Measurements from ENCODE around the gene USP40. TPM values are rescaled to one million over a fixed set of nuclear protein-coding genes. Genes with fewer than 3 reads are reported as not detected.

Gene USP40
- total and polyA plus RNA-seq, 9 donors = 18.0 to 44.6 (median 36.1) TPM

DNA sequence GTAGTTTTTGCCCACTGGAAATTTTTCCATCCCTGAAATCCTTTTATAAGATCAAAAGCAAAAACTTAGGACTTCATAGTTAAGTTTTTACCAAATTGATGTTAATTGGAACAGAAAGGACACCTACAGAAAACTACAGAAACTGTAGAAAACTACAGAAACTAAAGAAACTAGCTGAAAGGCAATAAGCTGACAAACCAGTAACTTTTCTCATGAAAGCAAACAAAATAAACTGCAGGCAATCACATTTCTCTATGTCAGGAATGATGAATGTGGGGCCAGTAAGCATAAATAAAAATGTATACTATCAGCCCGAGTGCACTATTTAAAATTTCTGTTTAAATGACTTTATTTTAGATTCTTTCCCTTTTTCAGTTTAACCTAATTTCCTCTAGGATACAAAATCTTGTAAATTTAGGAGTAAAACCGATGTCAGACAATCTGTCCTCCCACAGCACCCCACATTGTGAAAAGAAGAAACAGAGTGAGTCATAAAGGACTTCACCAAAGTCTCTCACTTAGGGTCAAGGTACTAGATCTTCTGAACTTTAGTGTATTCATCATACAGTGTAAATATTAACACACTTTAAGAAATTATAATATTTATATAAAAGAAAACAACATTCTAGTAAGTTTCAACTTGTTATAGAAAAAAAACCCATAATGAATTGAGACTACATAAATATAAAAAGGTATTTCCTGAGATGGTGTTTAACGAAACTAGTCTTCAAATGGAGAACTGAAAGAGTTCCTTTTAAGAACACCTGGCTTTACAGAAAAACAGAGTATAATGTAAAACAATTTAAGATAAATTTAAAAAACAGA is 46.6 kb downstream of the USP40 start:
- no peak for TF ChIP-seq POLR2A (IDR thresholded peaks at IDR 0.05)
- no peak for TF ChIP-seq EP300 (IDR thresholded peaks at IDR 0.05)
- TF ChIP-seq, protein P1, sequence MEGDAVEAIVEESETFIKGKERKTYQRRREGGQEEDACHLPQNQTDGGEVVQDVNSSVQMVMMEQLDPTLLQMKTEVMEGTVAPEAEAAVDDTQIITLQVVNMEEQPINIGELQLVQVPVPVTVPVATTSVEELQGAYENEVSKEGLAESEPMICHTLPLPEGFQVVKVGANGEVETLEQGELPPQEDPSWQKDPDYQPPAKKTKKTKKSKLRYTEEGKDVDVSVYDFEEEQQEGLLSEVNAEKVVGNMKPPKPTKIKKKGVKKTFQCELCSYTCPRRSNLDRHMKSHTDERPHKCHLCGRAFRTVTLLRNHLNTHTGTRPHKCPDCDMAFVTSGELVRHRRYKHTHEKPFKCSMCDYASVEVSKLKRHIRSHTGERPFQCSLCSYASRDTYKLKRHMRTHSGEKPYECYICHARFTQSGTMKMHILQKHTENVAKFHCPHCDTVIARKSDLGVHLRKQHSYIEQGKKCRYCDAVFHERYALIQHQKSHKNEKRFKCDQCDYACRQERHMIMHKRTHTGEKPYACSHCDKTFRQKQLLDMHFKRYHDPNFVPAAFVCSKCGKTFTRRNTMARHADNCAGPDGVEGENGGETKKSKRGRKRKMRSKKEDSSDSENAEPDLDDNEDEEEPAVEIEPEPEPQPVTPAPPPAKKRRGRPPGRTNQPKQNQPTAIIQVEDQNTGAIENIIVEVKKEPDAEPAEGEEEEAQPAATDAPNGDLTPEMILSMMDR (IDR thresholded peaks at IDR 0.05) = no peak
- Histone ChIP-seq H3K4me3 (no peak overlapping the region), H3K27ac (no peak overlapping the region), H3K9me3 (no peaks in the 10 kb centered on the region), H3K36me3 (no peaks in the 10 kb centered on the region), H3K27me3 (no peaks in the 10 kb centered on the region), H3K4me1 (ENCODE audit: insufficient read depth) (no peaks in the 10 kb centered on the region)
- DNase-seq = no peak
- WGBS, 3 donors = 40 to 50% (median 40%) methylated on average over 3 of the region's 3 CpGs
- intact Hi-C loops (cut with DNase I) = no loop called here

DNA sequence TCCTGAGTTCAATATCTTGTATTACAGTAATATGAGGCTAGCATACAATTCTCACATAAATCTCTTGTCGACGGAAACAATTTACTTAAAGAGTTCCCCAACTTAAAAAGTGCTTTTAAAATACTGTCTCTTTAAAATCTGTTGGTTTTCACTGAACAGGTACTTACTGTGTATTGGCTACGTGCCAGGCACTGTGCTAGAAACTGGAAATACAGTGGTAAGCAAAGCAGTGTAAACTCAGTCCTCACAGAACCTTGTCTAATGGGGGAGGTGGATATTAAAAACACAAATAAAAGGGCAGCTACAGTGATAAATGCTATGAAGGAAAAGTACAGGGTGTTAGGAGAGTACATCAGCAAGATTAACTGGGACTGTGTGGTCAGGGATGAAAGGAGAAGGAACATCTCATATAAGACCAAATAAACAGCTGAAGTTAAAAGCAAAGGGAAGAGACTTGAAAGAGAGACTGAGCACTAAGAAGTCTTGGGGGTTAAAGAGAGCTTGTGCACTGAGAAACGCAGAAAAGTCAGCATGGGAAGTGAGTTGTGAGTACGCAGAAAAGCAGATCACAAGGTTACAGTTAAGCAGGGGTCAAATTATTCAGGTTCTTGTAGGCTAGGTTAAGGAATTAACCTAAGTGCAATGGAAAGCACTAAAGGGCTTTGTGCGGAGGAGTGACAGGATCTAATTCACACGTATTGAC is 52.5 kb downstream of the USP40 start:
- no peaks in the 10 kb centered on the region for H3K27me3 ChIP-seq
- no peak for DNase-seq
- H3K4me3 ChIP-seq = no peak overlapping the region
- no peaks in the 10 kb centered on the region for H3K9me3 ChIP-seq
- H3K4me1 ChIP-seq (ENCODE audit: insufficient read depth) = no peaks in the 10 kb centered on the region
- intact Hi-C loops (cut with DNase I) = no loop called here
- TF ChIP-seq EP300 (IDR thresholded peaks at IDR 0.05) (no peak), POLR2A (IDR thresholded peaks at IDR 0.05) (no peak)
- TF ChIP-seq, protein P1 (IDR thresholded peaks at IDR 0.05) = no peak
- H3K27ac ChIP-seq = no peak overlapping the region
- WGBS, 3 donors = 84 to 87% (median 84%) methylated on average over 7 of the region's 7 CpGs
- H3K36me3 ChIP-seq = no peaks in the 10 kb centered on the region

DNA sequence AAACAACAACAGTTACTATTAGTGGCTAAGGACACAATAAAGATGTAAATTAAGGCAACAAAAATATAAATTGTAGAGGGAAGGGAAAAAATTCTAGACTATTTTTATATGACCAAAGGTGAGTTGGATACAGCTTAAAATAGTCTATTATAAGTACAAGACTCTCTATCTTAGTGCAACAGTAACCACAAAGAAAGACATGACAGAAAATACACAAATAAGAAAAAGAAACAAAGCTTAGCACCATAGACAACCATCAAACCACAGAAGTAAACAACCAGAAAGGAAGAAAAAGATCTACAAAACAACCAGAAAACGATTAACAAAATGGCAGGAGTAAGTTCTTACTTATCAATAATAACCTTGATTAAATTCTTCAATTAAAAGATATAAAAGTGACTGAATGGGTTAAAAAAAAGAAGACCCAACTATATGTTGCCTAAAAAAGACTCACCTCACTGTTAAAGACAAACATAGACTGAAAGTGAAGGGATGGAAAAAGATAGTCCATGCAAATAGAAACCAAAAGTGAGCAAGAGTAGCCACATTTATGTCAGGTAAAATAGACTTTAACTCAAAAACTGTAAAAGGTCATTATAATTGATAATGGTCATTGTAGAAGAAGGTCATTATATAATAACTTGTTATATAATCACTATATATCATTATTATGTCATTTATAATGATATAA is 62.5 kb downstream of the USP40 start:
- WGBS, 3 donors = 92 to 96% (median 94%) methylated on average over 1 of the region's 1 CpG
- Histone ChIP-seq H3K27me3 (no peaks in the 10 kb centered on the region), H3K27ac (no peak overlapping the region), H3K4me1 (ENCODE audit: insufficient read depth) (no peaks in the 10 kb centered on the region), H3K36me3 (no peaks in the 10 kb centered on the region), H3K4me3 (no peak overlapping the region), H3K9me3 (peaks cover 0 to 5% of the 10 kb centered on the region in 2 donors)
- TF ChIP-seq, protein P1 (IDR thresholded peaks at IDR 0.05) = no peak
- no peak for TF ChIP-seq POLR2A (IDR thresholded peaks at IDR 0.05)
- TF ChIP-seq EP300 (IDR thresholded peaks at IDR 0.05) = no peak
- intact Hi-C loops (cut with DNase I) = no loop called here
- no peak for DNase-seq

DNA sequence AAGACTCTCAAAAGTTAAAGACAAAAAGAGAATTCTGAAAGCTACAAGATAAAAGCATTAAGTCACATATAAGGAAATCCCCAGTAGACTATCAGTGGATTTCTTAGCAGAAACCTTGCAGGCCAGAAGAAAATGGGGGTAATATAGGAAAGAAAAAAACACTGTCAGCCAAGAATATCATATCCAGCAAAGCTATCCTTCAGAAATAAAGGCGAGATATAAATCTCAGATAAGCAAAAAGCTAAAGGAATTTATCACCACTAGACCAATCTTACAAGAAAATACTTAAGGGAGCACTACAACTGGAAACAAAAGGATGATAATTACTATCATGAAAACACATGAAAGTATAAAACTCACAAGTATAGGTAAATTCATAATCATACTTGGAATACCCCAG is 63.1 kb downstream of the USP40 start:
- no peaks in the 10 kb centered on the region for H3K4me1 ChIP-seq (ENCODE audit: insufficient read depth)
- TF ChIP-seq POLR2A (IDR thresholded peaks at IDR 0.05) (no peak), EP300 (IDR thresholded peaks at IDR 0.05) (no peak)
- TF ChIP-seq, protein P1 (IDR thresholded peaks at IDR 0.05) = no peak
- H3K27ac ChIP-seq = no peak overlapping the region
- intact Hi-C loops (cut with DNase I) = no loop called here
- H3K27me3 ChIP-seq = no peaks in the 10 kb centered on the region
- peaks cover 0 to 5% of the 10 kb centered on the region in 2 donors for H3K9me3 ChIP-seq
- no peak for DNase-seq
- WGBS, 3 donors = 94 to 100% (median 95%) methylated on average over 1 of the region's 1 CpG
- H3K4me3 ChIP-seq = no peak overlapping the region
- H3K36me3 ChIP-seq = no peaks in the 10 kb centered on the region

Data from ovary (tissue), 9 donors.